ENCODE results near the gene LAMB1.
"Not testable (repeated sequence)": the region's sequence is repeated elsewhere in the genome, so short reads cannot be mapped to it uniquely, and the experiment has no call there.

The LAMB1 gene

DNA sequence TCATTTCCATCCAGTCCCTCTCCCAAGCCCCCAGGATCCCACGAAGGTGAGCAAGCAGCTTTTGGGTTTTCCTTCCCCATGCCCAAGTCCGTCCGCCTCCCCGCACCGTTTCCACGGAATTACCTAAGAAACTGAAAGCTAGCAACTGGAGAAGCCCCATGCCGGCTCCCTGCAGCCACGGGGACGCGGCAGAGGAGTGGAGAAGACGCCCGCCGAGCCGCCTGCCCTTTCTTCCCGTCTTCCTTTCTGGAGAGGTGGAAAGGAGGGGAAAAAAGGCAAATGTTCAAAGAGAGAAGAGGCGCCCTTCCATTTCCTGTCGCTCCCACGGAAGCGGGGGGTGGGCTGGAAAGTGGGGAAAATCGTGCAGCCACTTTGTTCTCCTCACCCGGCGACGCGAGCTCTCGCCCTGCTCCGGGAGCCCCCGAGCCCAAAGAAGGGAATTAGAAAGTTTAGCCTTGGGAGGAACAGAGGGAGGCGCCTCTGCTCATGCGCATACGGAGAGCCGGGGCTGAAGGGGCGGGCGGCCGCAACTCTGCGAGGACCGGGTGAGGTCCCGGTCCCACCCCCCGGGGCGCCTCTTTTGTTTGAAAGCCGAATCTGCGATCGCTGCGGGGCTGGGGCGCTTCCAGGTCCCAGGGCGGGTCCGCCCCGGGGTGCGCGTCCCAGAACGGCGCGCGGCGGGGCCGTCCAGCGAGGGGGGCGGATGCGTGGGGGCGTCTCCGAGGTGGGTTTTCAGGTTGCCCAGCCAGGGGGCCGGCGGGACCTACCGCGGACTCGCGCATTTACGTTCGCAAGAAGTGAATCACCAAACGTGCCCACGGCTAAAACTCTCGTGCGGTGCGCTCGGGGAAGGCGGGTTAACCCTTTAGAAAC, at the start of gene LAMB1:
Gene LAMB1 (minus strand): TSS at position 436 of the 873 bp plus-strand sequence. CDS start 276 bp downstream, at position 160.
- DNase-seq (ENCODE audit: low spot score): peak; percentile 85

DNA sequence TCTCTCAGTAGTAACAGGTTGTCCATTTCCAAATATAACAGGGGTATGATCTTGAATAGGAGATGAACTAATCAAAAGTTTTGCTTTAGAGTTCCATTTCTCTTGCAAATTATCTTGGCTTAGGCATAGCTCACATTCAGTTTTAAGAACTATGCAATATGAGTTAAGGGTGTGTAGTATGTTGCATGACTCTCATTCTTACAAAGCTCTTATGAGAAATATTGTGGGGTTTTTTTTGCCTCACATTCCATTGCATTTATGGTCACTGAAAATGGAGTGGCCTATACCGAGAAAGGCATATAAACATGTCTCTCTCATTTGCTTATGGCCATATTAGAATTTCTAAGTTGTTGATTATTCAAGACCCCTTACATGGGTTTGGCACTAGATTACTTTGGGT, 48.5 kb upstream of the LAMB1 start:
- no peak for DNase-seq (ENCODE audit: low spot score)

DNA sequence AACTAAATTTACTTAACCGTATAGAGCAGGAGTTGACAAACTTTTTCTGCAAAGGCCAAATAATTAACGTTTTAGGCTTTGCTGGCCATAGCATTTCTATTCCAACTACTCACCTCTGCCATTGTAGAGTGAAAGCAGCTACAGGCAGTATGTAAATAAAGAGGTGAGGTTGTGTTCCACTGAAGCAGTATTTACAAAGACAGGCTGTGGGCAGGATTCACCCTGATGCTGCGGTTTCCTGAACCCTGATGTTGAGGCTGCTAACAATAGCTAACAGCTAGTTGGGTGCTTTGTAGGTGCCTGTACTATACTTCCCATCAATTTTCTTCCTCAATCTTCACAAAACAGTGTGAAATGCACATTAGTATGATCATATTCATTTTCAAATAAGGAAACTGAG, 47.0 kb upstream of the LAMB1 start:
- DNase-seq (ENCODE audit: low spot score): no peak

DNA sequence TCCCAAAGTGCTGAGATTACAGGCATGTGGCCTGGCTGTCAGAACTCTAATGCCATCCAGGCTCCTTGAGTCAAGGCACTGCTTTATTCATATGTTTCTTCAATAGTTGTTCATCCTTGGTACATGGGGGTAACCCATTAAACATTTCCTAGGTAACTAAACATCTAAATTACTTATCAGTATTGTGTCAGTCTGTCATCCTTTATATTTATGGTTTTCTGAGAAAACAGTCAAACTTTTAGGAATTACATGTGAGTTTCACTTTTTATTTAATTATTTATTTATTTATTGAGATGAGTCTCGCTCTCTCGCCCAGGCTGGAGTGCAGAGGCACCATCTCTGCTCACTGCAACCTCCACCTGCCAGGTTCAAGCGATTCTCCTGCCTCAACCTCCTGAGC, 45.5 kb upstream of the LAMB1 start:
- DNase-seq (ENCODE audit: low spot score): no peak

DNA sequence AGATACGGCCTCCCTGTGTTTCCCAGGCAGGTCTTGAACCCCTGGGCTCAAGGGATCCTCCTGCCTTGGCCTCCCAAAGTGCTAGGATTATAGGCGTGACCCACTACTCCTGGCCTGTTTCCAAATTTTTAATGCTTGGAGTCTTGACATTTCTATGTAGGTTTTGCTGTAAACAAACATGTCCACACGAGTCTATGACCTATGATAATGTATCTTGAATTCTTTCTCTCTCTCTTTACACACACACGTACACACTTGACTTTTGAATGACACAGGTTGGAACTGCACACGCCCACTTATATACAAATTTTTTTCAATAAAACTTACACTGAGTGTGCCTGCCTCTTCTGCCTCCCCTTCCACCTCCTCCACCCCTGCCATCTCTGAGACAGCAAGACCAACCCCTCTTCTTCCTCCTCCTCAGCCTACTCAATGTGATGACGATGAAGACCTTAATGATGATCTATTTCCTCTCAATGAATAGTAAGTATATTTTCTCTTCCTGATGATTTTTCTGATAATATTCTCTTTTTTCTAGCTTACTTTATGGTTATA, 44.1 kb upstream of the LAMB1 start:
- no peak for DNase-seq (ENCODE audit: low spot score)

DNA sequence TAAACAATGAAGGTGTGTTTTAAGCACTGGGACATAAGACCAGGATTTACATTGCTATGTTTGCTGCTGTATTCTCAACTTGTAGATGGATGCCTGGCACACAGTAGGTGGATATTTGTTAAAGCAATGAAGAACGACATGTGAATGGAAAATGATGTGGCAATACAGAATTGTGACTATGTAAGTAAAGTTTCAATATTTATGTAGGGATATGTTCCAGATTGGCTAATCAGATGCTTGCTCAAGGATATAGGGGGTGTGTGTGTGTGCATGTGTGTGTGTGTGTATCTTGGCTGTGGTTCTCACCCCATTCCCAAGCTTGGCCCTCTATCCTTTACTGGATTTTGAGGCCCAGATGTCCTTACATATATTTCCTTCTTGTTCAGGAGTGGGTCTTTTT, 42.7 kb upstream of the LAMB1 start:
- no peak for DNase-seq (ENCODE audit: low spot score)

DNA sequence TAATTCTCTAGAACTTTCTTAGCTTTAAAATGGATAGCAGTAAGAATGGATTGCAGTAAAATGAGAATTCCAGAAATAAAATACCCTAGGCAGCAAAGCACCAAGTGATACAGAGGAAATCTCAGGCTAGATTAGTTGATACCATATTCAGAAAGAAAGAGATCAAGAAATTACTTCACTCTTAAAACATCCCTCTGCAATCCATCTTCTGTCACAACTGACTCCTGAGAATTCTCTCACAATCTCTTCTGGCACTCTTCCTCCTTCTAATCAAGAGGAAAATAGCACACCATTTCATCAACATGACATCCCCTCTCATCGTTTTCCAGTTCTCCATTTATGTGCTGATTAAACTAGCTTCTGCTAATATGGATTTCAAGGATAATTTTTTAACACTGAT, 42.2 kb upstream of the LAMB1 start:
- no peak for DNase-seq (ENCODE audit: low spot score)

DNA sequence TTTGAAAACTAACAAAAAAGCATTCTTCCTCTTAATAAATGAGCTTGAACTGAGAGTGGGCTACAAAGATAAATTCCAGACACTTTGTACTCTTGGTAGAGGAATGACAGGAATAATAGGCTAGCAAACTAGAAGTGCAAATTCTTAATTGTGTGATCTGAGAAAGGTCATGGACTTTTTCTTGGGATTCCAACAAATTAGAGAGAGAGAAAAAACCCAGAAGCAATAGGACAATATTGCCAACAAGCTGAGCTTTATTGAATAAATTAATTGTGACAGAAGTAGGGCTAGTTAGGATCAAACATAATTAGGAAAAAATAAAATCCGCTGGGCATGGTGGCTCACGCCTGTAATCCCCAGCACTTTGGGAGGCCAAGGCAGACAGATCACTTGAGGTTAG, 41.4 kb upstream of the LAMB1 start:
- no peak for DNase-seq (ENCODE audit: low spot score)

DNA sequence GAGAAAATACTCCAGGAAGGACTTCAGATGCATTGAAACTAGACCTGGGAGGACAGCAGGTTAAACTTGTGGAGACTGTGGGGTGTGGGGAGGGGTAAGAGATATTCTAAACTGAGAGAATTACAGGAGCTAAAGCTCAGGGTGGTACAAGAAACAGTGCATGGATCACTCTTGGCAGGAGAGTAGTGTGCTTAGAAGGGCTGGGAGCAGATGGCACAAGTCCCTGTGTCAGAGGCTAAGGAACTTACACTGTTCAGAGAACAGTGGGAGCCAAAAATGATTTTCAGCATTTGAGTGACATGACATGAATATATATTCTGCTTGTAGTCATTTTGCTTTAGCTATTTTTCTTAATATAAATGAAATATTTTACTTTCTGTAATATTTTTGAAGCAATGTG, 36.0 kb upstream of the LAMB1 start:
- DNase-seq (ENCODE audit: low spot score): no peak

DNA sequence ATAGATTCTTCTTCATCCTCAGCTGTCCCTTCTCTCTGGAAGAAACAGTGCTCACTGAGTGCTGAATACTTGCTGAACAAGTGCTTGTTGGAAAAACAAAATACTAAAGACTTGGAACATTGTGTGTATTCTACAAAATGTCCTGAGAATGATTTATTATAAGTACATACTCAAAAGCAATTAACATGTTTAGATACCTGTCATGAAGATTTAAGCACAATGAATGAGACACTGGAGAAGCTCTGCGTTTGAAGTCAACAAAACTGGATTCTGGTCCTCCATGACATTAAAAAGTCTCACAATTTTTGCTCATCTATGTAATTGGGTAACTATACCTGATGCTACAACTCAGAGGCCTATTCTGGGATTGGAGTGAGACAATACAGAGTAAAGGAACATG, 34.8 kb upstream of the LAMB1 start:
- DNase-seq (ENCODE audit: low spot score): no peak

DNA sequence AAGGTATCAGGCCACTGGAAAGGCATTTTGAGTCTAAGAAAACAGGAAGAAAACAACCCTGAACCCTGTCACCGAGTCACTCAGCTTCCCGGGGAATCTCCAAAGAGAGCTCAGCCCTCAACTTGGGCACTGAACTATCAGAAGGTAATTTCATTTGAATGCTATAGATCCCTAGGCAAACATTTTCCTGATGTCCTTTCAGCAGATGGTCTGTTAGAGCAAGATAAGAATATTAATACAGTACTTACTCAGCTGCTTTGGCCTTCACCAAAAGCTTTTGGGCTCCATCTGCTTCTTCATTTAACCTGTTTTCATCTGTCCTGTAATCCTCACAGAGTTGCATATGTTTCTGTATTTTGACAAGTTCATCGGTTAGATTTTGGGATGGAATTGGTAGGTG, 34.2 kb upstream of the LAMB1 start:
- no peak for DNase-seq (ENCODE audit: low spot score)

DNA sequence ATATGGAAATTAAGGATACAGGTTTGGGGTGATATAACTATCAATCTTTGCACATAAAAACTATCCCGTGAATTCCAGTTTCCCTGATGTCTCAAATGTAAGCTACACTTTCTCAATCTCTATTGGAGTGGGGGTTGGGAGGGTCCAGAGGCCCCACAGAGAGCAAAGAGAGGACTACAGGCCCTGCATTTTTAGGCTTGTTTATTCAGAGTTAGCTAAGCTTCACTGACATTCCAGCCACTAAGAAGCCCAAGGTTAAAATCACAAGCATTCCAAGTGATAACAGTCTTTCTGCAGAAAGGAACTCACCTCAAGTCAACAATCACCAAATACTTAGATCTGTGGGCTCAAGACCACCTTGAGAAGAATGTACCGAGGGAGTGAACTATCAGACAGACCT, 31.6 kb upstream of the LAMB1 start:
- no peak for DNase-seq (ENCODE audit: low spot score)

DNA sequence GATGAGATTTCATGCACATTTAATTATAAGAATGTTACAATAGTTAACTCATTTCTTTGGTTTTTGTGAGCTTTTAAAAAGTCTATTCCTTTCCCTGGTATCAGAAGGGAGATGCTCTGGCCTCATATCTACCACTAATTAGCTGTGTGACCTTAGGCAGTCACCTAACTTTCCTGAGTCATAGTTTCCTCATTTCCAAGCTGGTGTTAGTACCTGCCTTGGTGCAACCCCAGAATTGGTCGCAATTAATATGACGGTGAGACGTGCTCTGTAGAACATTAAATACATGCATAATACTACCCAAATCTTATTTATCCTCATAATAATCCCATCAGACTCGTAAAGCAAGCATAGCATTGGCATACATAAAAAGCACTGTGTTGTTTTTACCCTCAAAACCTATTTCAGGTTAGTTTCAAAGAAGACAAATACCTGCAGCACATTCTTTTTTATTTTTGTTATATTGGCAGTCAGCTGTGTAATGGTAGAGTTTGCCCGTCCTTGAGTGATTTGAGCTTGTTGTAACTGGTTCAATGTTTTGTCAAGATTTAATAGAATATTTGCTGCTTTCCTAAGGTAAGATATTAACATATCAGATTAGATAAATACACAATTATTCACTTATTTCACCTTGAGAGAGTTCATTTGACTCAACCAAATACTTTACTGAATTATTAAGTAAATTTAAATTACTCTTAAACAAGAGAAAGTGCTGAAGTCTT, 31.0 kb upstream of the LAMB1 start:
- DNase-seq (ENCODE audit: low spot score): no peak

DNA sequence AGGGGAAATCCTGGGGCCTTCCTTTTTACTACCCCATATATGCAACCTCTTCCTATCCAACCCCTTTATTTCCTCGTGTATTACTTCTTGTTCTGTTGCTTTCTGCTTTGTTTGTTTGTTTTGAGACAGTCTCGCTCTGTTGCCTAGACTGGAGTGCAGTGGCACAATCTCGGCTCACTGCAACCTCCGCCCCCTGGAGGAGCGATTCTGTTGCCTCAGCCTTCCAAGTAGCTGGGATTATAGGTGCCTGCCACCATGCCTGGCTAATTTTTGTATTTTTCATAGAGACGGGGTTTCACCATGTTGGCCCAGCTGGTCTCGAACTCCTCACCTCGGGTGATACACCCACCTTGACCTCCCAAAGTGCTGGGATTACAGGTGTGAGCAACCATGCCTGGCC, 30.3 kb upstream of the LAMB1 start:
- not testable (repeated sequence) for DNase-seq (ENCODE audit: low spot score)

DNA sequence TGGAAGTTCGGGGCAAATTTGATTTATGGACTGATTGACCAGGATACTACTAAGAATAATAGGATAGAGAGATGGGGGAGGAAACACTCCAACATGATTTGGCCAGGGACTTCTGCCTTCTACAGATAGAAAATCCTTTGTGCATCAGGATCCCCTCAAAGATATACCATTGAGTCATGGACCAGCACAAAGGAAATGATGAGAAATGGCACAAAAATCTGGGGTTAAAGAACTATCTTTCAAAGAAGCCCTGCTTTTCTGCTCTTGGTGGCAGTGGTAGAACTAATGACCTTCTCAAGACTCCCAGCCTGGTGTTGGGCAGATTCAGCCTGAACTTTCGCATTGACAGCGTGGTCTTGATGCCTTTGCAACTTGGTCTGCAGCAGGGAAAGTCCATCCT, 27.6 kb upstream of the LAMB1 start:
- DNase-seq (ENCODE audit: low spot score): no peak

DNA sequence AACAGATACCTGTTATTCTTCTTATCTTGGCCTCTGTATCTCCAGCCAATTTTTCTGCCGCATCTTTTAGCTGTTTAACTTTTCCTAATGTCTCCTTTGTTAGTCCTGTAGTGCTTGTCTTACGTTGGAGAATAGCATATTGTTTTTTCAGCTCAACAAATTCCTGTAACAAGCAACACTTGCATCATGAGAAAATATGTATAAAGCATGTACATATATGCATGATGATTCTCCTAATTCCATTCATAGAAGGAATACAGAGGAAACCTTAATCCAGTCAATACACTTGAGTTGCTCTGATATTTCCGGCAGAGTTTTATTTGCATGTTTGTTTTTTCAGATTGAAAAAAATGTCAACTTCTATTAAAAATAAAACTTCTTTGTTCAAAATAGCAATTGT, 26.1 kb upstream of the LAMB1 start:
- no peak for DNase-seq (ENCODE audit: low spot score)

DNA sequence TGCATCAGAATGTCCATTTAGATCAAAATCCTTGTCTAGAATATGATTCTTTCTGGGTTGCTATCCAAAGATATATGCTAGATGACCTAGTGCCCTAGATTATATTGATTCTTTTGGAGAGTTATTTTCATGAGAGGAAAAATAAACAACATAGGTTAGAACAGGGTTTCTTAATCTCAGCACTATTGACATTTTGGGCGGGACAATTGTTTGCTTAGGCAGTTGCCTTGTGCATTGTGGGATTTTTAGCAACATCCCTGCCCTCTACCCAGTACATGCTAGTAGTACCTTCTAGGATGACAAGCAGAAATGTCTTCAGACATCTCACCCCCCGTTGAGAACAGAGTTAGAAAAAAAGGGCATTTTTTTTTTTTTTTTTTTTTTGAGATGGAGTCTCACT, 25.1 kb upstream of the LAMB1 start:
- DNase-seq (ENCODE audit: low spot score): no peak

DNA sequence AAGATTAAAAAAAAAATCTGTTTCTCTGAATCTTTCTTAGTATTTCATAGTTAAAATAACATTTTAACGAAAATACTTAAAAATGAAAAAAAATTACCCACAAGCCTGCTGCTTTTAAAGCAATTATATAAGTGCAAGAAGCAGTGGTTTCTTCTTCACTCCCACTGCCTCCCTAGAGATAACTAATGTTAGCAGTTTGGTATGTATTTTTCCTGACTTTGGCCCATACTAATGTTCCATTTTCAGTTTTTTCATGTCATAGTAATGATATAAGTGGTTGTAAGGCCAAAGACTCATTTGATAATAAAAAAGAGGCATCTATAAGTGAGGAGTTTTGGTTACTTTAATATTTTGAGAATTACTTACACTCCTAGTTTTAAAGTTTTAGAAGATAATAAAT, 24.3 kb upstream of the LAMB1 start:
- DNase-seq (ENCODE audit: low spot score): no peak

DNA sequence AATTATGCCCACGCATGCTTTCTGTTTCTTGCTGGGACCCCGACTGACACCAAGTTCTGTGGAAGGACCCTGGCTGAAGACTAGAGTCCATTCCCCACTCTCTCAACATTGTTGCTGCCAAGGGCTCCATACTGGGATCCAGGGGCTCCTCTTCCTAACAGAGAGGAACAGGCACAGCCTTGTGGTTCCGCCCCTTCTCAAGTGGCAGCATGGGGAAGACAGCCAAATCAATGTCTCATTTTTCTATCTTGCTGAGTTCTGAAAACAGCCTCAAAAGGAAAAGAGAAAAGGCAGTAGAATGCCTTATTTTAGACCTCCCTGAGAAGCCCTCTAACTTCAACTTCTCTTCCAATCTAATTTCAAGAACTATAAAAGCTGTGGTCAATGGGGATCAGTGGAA, 23.7 kb upstream of the LAMB1 start:
- no peak for DNase-seq (ENCODE audit: low spot score)

DNA sequence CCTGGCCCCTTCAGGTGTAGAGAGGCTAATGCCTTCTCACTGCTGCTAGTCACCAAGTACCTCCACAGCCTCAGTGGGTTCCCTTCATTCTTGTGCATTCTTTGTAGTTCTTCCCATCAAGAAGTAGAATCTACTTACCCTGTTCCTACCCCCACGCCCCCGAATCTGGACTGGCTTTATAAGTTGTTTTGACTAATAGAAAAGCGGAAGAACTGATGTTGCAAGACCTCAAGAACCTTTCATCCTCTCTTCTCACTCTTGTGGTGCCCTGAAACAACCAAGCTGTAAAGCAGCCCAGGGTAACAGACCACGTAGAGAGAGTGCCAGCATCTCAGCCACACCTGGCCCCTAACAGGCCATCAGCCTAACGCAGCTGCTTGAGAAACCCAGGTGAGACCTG, 23.2 kb upstream of the LAMB1 start:
- DNase-seq (ENCODE audit: low spot score): no peak

DNA sequence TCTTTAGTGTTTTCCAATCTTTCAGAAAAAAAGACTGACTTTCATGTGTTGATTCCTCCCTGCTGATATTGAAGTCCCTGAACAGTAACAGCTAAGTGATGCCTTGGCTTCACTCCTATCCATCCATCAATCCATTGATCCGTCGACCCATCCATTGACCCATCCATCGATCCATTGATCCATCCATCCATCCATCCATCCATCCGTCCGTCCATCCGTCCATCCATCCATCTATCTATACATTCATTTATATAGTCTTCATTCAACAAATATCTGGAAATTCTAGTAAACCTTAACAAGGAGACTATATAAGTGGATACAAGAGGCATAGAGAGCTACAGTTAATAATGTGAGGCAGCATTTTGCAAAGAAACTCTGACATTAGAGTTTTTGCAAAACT, 21.6 kb upstream of the LAMB1 start:
- no peak for DNase-seq (ENCODE audit: low spot score)

DNA sequence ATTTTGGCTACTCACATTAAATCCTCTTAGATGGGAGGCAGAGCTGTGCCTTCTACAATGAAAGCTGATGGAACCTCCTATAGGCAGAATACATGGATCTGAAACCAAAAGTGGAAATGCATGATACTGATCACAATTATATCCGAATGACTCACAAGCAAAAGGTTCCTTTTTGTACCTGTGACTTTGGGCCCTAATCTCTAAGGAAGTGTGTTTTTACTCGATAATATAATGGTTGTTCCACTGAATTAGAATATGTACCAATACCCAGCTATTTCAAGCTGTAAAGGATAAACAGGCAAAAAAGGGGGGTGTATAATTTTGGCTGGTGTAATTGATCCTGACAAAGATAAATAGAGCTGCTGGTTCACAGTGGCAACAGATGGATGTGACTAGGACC, 17.6 kb upstream of the LAMB1 start:
- no peak for DNase-seq (ENCODE audit: low spot score)

DNA sequence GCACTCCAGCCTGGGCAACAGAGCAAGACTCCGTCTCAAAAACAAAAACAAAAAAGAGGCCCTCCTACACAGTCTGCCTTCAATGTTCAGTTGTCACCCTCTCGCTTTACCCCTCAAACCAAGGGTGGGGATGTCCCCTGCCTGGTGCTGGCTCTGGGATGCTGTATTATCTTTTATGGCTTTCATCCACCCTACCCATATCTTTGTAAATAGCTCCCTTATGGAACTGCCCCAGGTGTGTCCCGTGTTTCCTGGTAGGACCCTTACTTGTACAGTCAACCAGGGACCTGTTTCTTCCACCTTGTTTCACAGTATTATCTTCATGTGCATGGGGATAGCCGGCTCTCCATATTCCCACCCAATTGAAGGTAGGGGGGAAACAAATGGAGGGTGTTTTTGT, 15.7 kb upstream of the LAMB1 start:
- DNase-seq (ENCODE audit: low spot score): no peak

Measured in ecto neural progenitor cell (in vitro differentiated cells).